ENCODE data around the gene CKS2. TPM values are rescaled to one million over a fixed set of nuclear protein-coding genes. Genes with fewer than 3 reads are reported as not detected.

Gene CKS2
- total RNA-seq, 4 donors from 2014 or later: 14.5 to 28.8 (median 16.0) TPM; not detected in 1

- intact Hi-C loops (cut with DNase I; ENCODE audit: low total_unique reads): no loop called here
- in situ Hi-C loops (cut with MboI; ENCODE audit: low pct_ligation_motif_present in 1 of 4, low pct_unique_long_range_greater_than_20kb in 1 of 4, low sequenced_read_pairs in 3 of 4): no loop called here
- Histone ChIP-seq H3K9me3 (no peaks in the 10 kb centered on the region), H3K4me1 (peaks cover 9 to 33% (median 19%) of the 10 kb centered on the region in 4 donors), H3K27ac (peak overlapping the region; percentile 84 to 100 (median 94)), H3K4me3 (peak overlapping the region; percentile 66 to 92 (median 84)), H3K27me3 (no peaks in the 10 kb centered on the region), H3K36me3 (no peaks in the 10 kb centered on the region)
- WGBS, 2 donors (ENCODE audit: low coverage in 1 of 2): 0% methylated on average over 9 to 48 of the region's 54 CpGs
- TF ChIP-seq EP300 (IDR thresholded peaks at IDR 0.05; ENCODE audit: low read depth) (no peak), POLR2AphosphoS5 (IDR thresholded peaks at IDR 0.05) (no peak), POLR2A (IDR thresholded peaks at IDR 0.05) (no peak)
- TF ChIP-seq, protein P1, sequence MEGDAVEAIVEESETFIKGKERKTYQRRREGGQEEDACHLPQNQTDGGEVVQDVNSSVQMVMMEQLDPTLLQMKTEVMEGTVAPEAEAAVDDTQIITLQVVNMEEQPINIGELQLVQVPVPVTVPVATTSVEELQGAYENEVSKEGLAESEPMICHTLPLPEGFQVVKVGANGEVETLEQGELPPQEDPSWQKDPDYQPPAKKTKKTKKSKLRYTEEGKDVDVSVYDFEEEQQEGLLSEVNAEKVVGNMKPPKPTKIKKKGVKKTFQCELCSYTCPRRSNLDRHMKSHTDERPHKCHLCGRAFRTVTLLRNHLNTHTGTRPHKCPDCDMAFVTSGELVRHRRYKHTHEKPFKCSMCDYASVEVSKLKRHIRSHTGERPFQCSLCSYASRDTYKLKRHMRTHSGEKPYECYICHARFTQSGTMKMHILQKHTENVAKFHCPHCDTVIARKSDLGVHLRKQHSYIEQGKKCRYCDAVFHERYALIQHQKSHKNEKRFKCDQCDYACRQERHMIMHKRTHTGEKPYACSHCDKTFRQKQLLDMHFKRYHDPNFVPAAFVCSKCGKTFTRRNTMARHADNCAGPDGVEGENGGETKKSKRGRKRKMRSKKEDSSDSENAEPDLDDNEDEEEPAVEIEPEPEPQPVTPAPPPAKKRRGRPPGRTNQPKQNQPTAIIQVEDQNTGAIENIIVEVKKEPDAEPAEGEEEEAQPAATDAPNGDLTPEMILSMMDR (IDR thresholded peaks at IDR 0.05): no peak
- DNase-seq: peak; percentile 21
Observed at GRCh38 chr9:89311346-89312221, 589 bp downstream of the CKS2 start.

GRCh38 chr9:89312222-89312571 lies 1.2 kb downstream of the CKS2 start:
- no peaks in the 10 kb centered on the region for H3K27me3 ChIP-seq
- in situ Hi-C loops (cut with MboI; ENCODE audit: low pct_ligation_motif_present in 1 of 4, low pct_unique_long_range_greater_than_20kb in 1 of 4, low sequenced_read_pairs in 3 of 4): no loop called here
- DNase-seq: no peak
- peak overlapping the region; percentile 84 to 100 (median 94) for H3K27ac ChIP-seq
- H3K4me1 ChIP-seq: peaks cover 9 to 33% (median 19%) of the 10 kb centered on the region in 4 donors
- intact Hi-C loops (cut with DNase I; ENCODE audit: low total_unique reads): no loop called here
- H3K36me3 ChIP-seq: no peaks in the 10 kb centered on the region
- TF ChIP-seq POLR2A (IDR thresholded peaks at IDR 0.05): no peak
- H3K9me3 ChIP-seq: no peaks in the 10 kb centered on the region
- WGBS, 2 donors (ENCODE audit: low coverage in 1 of 2): 1 to 3% methylated on average over 5 to 8 of the region's 8 CpGs
- peak overlapping the region in 3 of 4 donors; percentile 82 to 92 (median 86) for H3K4me3 ChIP-seq

DNA sequence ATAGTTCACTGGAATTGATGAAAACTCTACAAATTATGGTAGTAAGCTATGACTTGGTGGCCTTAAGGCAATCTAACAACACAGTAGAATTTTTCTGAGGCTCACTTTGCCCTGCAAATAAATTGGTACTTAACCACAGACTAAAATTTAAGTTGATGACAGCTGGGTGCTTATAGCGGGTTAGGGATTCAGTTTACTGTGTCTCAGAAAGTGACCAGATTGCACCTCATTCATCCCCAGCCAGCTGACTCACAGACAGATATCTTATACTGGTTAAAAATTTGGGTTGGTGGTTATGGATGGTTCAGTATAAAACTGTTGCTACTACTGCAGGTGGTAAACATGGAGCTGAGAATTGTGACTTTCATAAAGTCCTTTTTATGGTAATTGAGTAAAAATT lies 2.8 kb downstream of the CKS2 start:
- 83% methylated on average over 1 of the region's 1 CpG; no CpG with 5 or more reads in 1 of the 2 donors for WGBS, 2 donors (ENCODE audit: low coverage in 1 of 2)
- H3K27ac ChIP-seq: peak overlapping the region in 1 of 4 donors; percentile 27
- no peaks in the 10 kb centered on the region for H3K36me3 ChIP-seq
- no peak overlapping the region for H3K4me3 ChIP-seq
- DNase-seq: no peak
- in situ Hi-C loops (cut with MboI; ENCODE audit: low pct_ligation_motif_present in 1 of 4, low pct_unique_long_range_greater_than_20kb in 1 of 4, low sequenced_read_pairs in 3 of 4) (no loop called here), intact Hi-C loops (cut with DNase I; ENCODE audit: low total_unique reads) (no loop called here)
- no peaks in the 10 kb centered on the region for H3K27me3 ChIP-seq
- TF ChIP-seq POLR2AphosphoS5 (IDR thresholded peaks at IDR 0.05) (no peak), POLR2A (IDR thresholded peaks at IDR 0.05) (no peak), EP300 (IDR thresholded peaks at IDR 0.05; ENCODE audit: low read depth) (no peak)
- TF ChIP-seq, protein P1 (IDR thresholded peaks at IDR 0.05): no peak
- H3K9me3 ChIP-seq: no peaks in the 10 kb centered on the region
- peaks cover 16 to 42% (median 28%) of the 10 kb centered on the region in 4 donors for H3K4me1 ChIP-seq

- Histone ChIP-seq H3K27me3 (no peaks in the 10 kb centered on the region), H3K9me3 (no peaks in the 10 kb centered on the region), H3K4me3 (no peak overlapping the region), H3K4me1 (peaks cover 18 to 42% (median 31%) of the 10 kb centered on the region in 4 donors), H3K27ac (no peak overlapping the region), H3K36me3 (no peaks in the 10 kb centered on the region)
- in situ Hi-C loops (cut with MboI; ENCODE audit: low pct_ligation_motif_present in 1 of 4, low pct_unique_long_range_greater_than_20kb in 1 of 4, low sequenced_read_pairs in 3 of 4) (no loop called here), intact Hi-C loops (cut with DNase I; ENCODE audit: low total_unique reads) (no loop called here)
- DNase-seq: no peak
- 92 to 100% methylated on average over 1 of the region's 1 CpG for WGBS, 2 donors (ENCODE audit: low coverage in 1 of 2)
- TF ChIP-seq POLR2A (IDR thresholded peaks at IDR 0.05) (no peak), POLR2AphosphoS5 (IDR thresholded peaks at IDR 0.05) (no peak), EP300 (IDR thresholded peaks at IDR 0.05; ENCODE audit: low read depth) (no peak)
- TF ChIP-seq, protein P1 (IDR thresholded peaks at IDR 0.05): no peak
Observed at GRCh38 chr9:89314955-89315354, 4.0 kb downstream of the CKS2 start.
